IMR-90 (cell line): Measurements from ENCODE around the gene AUTS2. TPM values are rescaled to one million over a fixed set of nuclear protein-coding genes. Genes with fewer than 3 reads are reported as not detected.

Experiments
- ATAC-seq: fragments of 200-7000 bp; cut with Tn5 transposase; 2 replicates; pipeline ENCODE4 v1.9.1; 2020; ENCODE audit warnings: low read depth, mild to moderate bottlenecking, moderate library complexity
- BruUV-seq: library from RNA; stranded (reverse); fragments of 400-500 nt; replicated peaks from 2 replicates; lab custom pipeline; 2021; lab: Mats Ljungman, UMichigan
- CTCF ChIA-PET: fragments of 300-600 bp; formaldehyde crosslinking; extraction: SDS; loops from one replicate; lab custom pipeline; 2021; ENCODE audit warnings: antibody characterized with exemption; lab: Yijun Ruan, JAX
- POLR2A ChIA-PET: fragments of 300-600 bp; sonication (Branson Sonifier 250); formaldehyde crosslinking; loops from one replicate; lab custom pipeline; 2022; ENCODE audit warnings: antibody characterized with exemption; ENCODE audit not compliant: unreplicated experiment; lab: Charles Lee
- DNase-seq: peaks from one replicate; pipeline ENCODE4 v3.0.0; 2013
- H2AFZ ChIP-seq: replicated peaks from 2 replicates; pipeline ENCODE3; 2013; ENCODE audit warnings: low read length, mild to moderate bottlenecking; ENCODE audit not compliant: poor library complexity
- H2AK5ac ChIP-seq: 2 replicates; pipeline ENCODE4 v1.6.1; 2013; ENCODE audit warnings: low read depth, low read length, inconsistent platforms
- H2AK9ac ChIP-seq: replicated peaks from 2 replicates; pipeline ENCODE3; 2013; ENCODE audit warnings: mild to moderate bottlenecking, low read depth, low read length, moderate library complexity; ENCODE audit not compliant: poor library complexity
- H2BK120ac ChIP-seq: 2 replicates; pipeline ENCODE4 v1.6.1; 2013; ENCODE audit warnings: low read depth, low read length, inconsistent platforms
- H2BK15ac ChIP-seq: 3 replicates; pipeline ENCODE4 v1.6.1; 2013; ENCODE audit warnings: low read depth, low read length, inconsistent platforms
- H2BK20ac ChIP-seq: 2 replicates; pipeline ENCODE4 v1.6.1; 2013; ENCODE audit warnings: low read depth, mild to moderate bottlenecking, inconsistent platforms, low read length, moderate library complexity
- H2BK5ac ChIP-seq: 2 replicates; pipeline ENCODE4 v1.6.1; 2013; ENCODE audit warnings: mild to moderate bottlenecking, low read depth, low read length, inconsistent platforms; ENCODE audit not compliant: poor library complexity, severe bottlenecking
- H3K14ac ChIP-seq: replicated peaks from 2 replicates; pipeline ENCODE4 v1.6.1; 2013; ENCODE audit warnings: low read depth, low read length, inconsistent platforms
- H3K18ac ChIP-seq: 2 replicates; pipeline ENCODE4 v1.6.1; 2013; ENCODE audit warnings: low read depth, low read length, control low read depth
- H3K23ac ChIP-seq: 2 replicates; pipeline ENCODE4 v1.6.1; 2013; ENCODE audit warnings: low read depth, low read length, inconsistent platforms
- H3K27ac ChIP-seq: 2 replicates; pipeline ENCODE4 v1.5.1; 2013; ENCODE audit warnings: mild to moderate bottlenecking, control low read depth, low read length; ENCODE audit not compliant: insufficient read depth
- H3K27me3 ChIP-seq: 2 replicates; pipeline ENCODE4 v1.6.1; 2013; ENCODE audit warnings: low read length; ENCODE audit not compliant: control insufficient read depth, insufficient read depth
- H3K36me3 ChIP-seq: 2 replicates; pipeline ENCODE4 v1.6.1; 2013; ENCODE audit warnings: low read length, mixed read lengths; ENCODE audit not compliant: control insufficient read depth, insufficient read depth
- H3K4ac ChIP-seq: 2 replicates; pipeline ENCODE4 v1.6.1; 2013; ENCODE audit warnings: low read depth, low read length, inconsistent platforms
- H3K4me1 ChIP-seq: 2 replicates; pipeline ENCODE4 v1.6.1; 2013; ENCODE audit warnings: low read length, mixed read lengths; ENCODE audit not compliant: control insufficient read depth, insufficient read depth
- H3K4me2 ChIP-seq: 2 replicates; pipeline ENCODE4 v1.6.1; 2013; ENCODE audit warnings: low read depth, mild to moderate bottlenecking, control low read depth, low read length, moderate library complexity
- H3K4me3 ChIP-seq: 2 replicates; pipeline ENCODE4 v1.5.1; 2013; ENCODE audit warnings: low read depth, mild to moderate bottlenecking, control low read depth, low read length, moderate library complexity; ENCODE audit not compliant: insufficient read depth
- H3K56ac ChIP-seq: 2 replicates; pipeline ENCODE4 v1.6.1; 2013; ENCODE audit warnings: low read length, inconsistent platforms; ENCODE audit not compliant: insufficient read depth; ENCODE audit errors: extremely low read depth
- H3K79me1 ChIP-seq, 2 experiments: 2 replicates each; pipeline ENCODE4 v1.6.1; 2013; ENCODE audit warnings: low read length in 2 of 2, inconsistent platforms in 1 of 2, low read depth in 1 of 2
- H3K9ac ChIP-seq: 2 replicates; pipeline ENCODE4 v1.6.1; 2013; ENCODE audit warnings: low read depth, low read length, control low read depth
- H3K9me1 ChIP-seq: 2 replicates; pipeline ENCODE4 v1.6.1; 2013; ENCODE audit warnings: low read length, inconsistent platforms; ENCODE audit not compliant: insufficient read depth
- H3K9me3 ChIP-seq: 2 replicates; pipeline ENCODE4 v1.6.1; 2013; ENCODE audit warnings: low read length; ENCODE audit not compliant: control insufficient read depth, insufficient read depth
- H4K20me1 ChIP-seq: 2 replicates; pipeline ENCODE4 v1.6.1; 2013; ENCODE audit warnings: low read length, inconsistent platforms; ENCODE audit not compliant: insufficient read depth
- H4K5ac ChIP-seq: 2 replicates; pipeline ENCODE4 v1.6.1; 2013; ENCODE audit warnings: mild to moderate bottlenecking, low read depth, low read length, control low read depth
- H4K8ac ChIP-seq, 2 experiments: 2 replicates each; pipeline ENCODE4 v1.6.1; 2013; ENCODE audit warnings: low read depth in 2 of 2, low read length in 2 of 2, control low read depth in 1 of 2, inconsistent platforms in 1 of 2
- H4K91ac ChIP-seq: 2 replicates; pipeline ENCODE4 v1.6.1; 2013; ENCODE audit warnings: low read depth, low read length, inconsistent platforms; ENCODE audit not compliant: insufficient read depth
- BHLHE40 ChIP-seq: fragments of 150-350 bp; IDR thresholded peaks from 2 replicates; pipeline ENCODE4 v1.6.1; 2016; ENCODE audit warnings: mild to moderate bottlenecking, low read depth, low read length
- FOS ChIP-seq: fragments of 150-350 bp; IDR thresholded peaks from 2 replicates; pipeline ENCODE4 v1.6.1; 2016; ENCODE audit warnings: low read depth, low read length
- NFE2L2 ChIP-seq: fragments of 150-350 bp; IDR thresholded peaks from 2 replicates; pipeline ENCODE4 v1.6.1; 2016; ENCODE audit warnings: low read depth, mild to moderate bottlenecking, low read length
- RAD21 ChIP-seq: IDR thresholded peaks from 2 replicates; pipeline ENCODE4 v1.6.1; 2012; ENCODE audit warnings: low read length, improper control_type of control experiment
- SMC3 ChIP-seq: fragments of 150-350 bp; IDR thresholded peaks from 2 replicates; pipeline ENCODE4 v1.6.1; 2016; ENCODE audit warnings: low read depth, mild to moderate bottlenecking, antibody characterized with exemption, low read length, moderate library complexity
- WGBS, 2 experiments: methylation state at CpG; one replicate each; pipeline versions ENCODE4 v1.1.5 to v1.1.7; 2013; ENCODE audit warnings: missing lambda C conversion rate in 2 of 2; ENCODE audit not compliant: insufficient read length in 1 of 2; ENCODE audit errors: extremely low coverage in 2 of 2; 5-methylcytosine and 5-hydroxymethylcytosine counted together
- dilution Hi-C: fragments of 300-500 bp; cut with HindIII; formaldehyde crosslinking; loops from one replicate; pipeline ENCODE4 v1.14.3; 2018; ENCODE audit warnings: low sequenced_read_pairs; ENCODE audit not compliant: unreplicated experiment
- in situ Hi-C: fragments of 300-500 bp; cut with MboI; formaldehyde crosslinking; loops from 3 replicates; pipeline ENCODE4 v1.14.3; 2019; ENCODE audit warnings: low sequenced_read_pairs, inconsistent platforms, mixed read lengths
- intact Hi-C: fragments of 100-400 bp; cut with micrococcal nuclease; formaldehyde crosslinking; loops from 2 replicates; pipeline ENCODE4 v1.10.0; 2022
- polyA plus RNA-seq, 3 experiments: library from polyadenylated mRNA; depleted of rRNA; stranded (reverse); fragments of >200 nt; gene quantifications; 2 replicates each; pipeline ENCODE4 v1.2.3, GENCODE V29; 2012; ENCODE audit warnings: low replicate concordance in 1 of 3
- total RNA-seq: library from RNA; depleted of rRNA; stranded (reverse); fragments of >200 nt; gene quantifications from 2 replicates; pipeline ENCODE4 v1.2.3, GENCODE V29; 2012
- TF ChIP-seq, protein P1 (sequence below): conservative IDR thresholded peaks from 2 replicates; pipeline ENCODE4 v1.5.1; 2012; ENCODE audit warnings: mild to moderate bottlenecking, low read depth, low read length, improper control_type of control experiment
- TF ChIP-seq, protein P2 (sequence below): fragments of 150-350 bp; IDR thresholded peaks from 2 replicates; pipeline ENCODE4 v1.6.1; 2017; ENCODE audit warnings: mild to moderate bottlenecking, antibody characterized with exemption, low read length, low read depth

The AUTS2 gene
- total and polyA plus RNA-seq, 2 of the 4 experiments (the other 2 are of a cell fraction): 0.90 to 3.0 TPM

DNA sequence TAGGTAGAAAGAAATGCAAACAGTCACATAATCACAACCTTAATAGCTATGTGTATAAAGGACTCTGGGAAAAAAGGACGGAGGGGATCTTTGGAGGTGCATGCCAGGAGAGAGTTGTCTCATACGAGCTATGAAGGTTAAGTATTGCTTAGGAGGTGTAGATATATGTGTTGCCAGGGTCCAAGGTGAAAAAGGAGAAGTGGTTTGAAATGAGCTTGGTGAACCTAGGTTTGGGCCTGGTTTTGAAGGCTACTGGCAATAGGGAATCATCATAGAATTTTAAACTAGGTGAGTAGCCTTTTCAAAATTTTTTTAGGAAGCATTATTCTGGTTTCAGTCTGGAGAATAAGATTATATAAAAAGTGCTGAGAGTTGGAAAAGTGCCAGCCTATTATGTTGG lies 336.8 kb downstream of the AUTS2 start:
- CTCF ChIA-PET: no interaction called here
- dilution Hi-C loops: no loop called here

More for the DNA sequence above, 336.8 kb downstream of the AUTS2 start:
- Histone ChIP-seq H2BK5ac (no peak overlapping the region), H3K4me1 (no peaks in the 10 kb centered on the region), H2BK20ac (no peak overlapping the region), H3K27me3 (no peaks in the 10 kb centered on the region), H3K56ac (no peak overlapping the region), H3K23ac (no peak overlapping the region), H4K5ac (no peak overlapping the region), H4K8ac (no peak overlapping the region), H3K36me3 (no peaks in the 10 kb centered on the region), H3K79me1 (no peaks in the 10 kb centered on the region), H2BK120ac (no peak overlapping the region), H3K4me3 (no peak overlapping the region), H4K91ac (no peak overlapping the region), H3K4me2 (no peak overlapping the region), H3K9ac (no peak overlapping the region), H3K9me1 (no peaks in the 10 kb centered on the region), H3K4ac (no peak overlapping the region), H3K9me3 (no peaks in the 10 kb centered on the region), H3K14ac (no peak overlapping the region), H2BK15ac (no peak overlapping the region), H2AFZ (no peak overlapping the region), H2AK5ac (no peak overlapping the region), H3K27ac (no peak overlapping the region), H3K18ac (no peak overlapping the region), H2AK9ac (no peak overlapping the region), H4K20me1 (no peaks in the 10 kb centered on the region)
- intact Hi-C loops (no loop called here), in situ Hi-C loops (no loop called here)
- TF ChIP-seq, protein P1, sequence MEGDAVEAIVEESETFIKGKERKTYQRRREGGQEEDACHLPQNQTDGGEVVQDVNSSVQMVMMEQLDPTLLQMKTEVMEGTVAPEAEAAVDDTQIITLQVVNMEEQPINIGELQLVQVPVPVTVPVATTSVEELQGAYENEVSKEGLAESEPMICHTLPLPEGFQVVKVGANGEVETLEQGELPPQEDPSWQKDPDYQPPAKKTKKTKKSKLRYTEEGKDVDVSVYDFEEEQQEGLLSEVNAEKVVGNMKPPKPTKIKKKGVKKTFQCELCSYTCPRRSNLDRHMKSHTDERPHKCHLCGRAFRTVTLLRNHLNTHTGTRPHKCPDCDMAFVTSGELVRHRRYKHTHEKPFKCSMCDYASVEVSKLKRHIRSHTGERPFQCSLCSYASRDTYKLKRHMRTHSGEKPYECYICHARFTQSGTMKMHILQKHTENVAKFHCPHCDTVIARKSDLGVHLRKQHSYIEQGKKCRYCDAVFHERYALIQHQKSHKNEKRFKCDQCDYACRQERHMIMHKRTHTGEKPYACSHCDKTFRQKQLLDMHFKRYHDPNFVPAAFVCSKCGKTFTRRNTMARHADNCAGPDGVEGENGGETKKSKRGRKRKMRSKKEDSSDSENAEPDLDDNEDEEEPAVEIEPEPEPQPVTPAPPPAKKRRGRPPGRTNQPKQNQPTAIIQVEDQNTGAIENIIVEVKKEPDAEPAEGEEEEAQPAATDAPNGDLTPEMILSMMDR: no peak
- TF ChIP-seq BHLHE40 (no peak), NFE2L2 (no peak), RAD21 (no peak), SMC3 (no peak), FOS (no peak)
- TF ChIP-seq, protein P2, sequence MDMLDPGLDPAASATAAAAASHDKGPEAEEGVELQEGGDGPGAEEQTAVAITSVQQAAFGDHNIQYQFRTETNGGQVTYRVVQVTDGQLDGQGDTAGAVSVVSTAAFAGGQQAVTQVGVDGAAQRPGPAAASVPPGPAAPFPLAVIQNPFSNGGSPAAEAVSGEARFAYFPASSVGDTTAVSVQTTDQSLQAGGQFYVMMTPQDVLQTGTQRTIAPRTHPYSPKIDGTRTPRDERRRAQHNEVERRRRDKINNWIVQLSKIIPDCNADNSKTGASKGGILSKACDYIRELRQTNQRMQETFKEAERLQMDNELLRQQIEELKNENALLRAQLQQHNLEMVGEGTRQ: no peak
- BruUV-seq: no TSS peak
- no peak for ATAC-seq
- POLR2A ChIA-PET: no interaction called here
- WGBS, 2 experiments: 52% methylated on average over 2 of the region's 2 CpGs; no CpG with 5 or more reads in 1 of the 2 experiments
- DNase-seq: no peak
